ENCODE measurements around the gene PSMD12.
"Not testable (repeated sequence)": the region's sequence is repeated elsewhere in the genome, so short reads cannot be mapped to it uniquely, and the experiment has no call there.

- TF ChIP-seq EZH2 (IDR thresholded peaks at IDR 0.05; ENCODE audit: borderline replicate concordance, low read depth, low read length, severe bottlenecking); GATA2 (IDR thresholded peaks at IDR 0.05; ENCODE audit: insufficient read depth, insufficient read length, low read depth, low read length); POLR2AphosphoS5 (IDR thresholded peaks at IDR 0.05; ENCODE audit: insufficient read depth, low read depth, low read length): not testable (repeated sequence)
Observed at GRCh38 chr17:67338353-67338752, 28.0 kb downstream of the PSMD12 start.
